Skeletal muscle tissue (tissue), 4 donors: ENCODE data around the gene SLC41A3. TPM values are rescaled to one million over a fixed set of nuclear protein-coding genes. Genes with fewer than 3 reads are reported as not detected.

Experiments
- H3K27ac ChIP-seq: one replicate; pipeline ENCODE4 v1.7.0; 2013; ENCODE audit warnings: mild to moderate bottlenecking, low read depth, low read length, inconsistent platforms
- H3K27me3 ChIP-seq, 3 donors: one replicate each; pipeline ENCODE4 v1.7.0; 2013; ENCODE audit warnings: low read length in 3 of 3; ENCODE audit not compliant: control insufficient read depth in 3 of 3, insufficient read depth in 3 of 3
- H3K36me3 ChIP-seq, 3 donors: one replicate each; pipeline ENCODE4 v1.7.0; 2013; ENCODE audit warnings: low read length in 3 of 3; ENCODE audit not compliant: control insufficient read depth in 3 of 3, insufficient read depth in 3 of 3
- H3K4me1 ChIP-seq, 3 donors: one replicate each; pipeline ENCODE4 v1.7.0; 2013; ENCODE audit warnings: low read length in 3 of 3, mild to moderate bottlenecking in 3 of 3; ENCODE audit not compliant: control insufficient read depth in 3 of 3, insufficient read depth in 3 of 3
- H3K4me3 ChIP-seq, 3 donors: one replicate each; pipeline ENCODE4 v1.7.0; 2013; ENCODE audit warnings: low read length in 3 of 3
- H3K9ac ChIP-seq, 3 donors: one replicate each; pipeline ENCODE4 v1.7.0; 2013; ENCODE audit warnings: low read length in 3 of 3, mild to moderate bottlenecking in 3 of 3, moderate library complexity in 2 of 3, low read depth in 1 of 3
- H3K9me3 ChIP-seq, 3 donors: one replicate each; pipeline ENCODE4 v1.7.0; 2013; ENCODE audit warnings: low read length in 3 of 3; ENCODE audit not compliant: control insufficient read depth in 3 of 3
- total RNA-seq: library from RNA; depleted of rRNA; stranded (reverse); fragments of >200 nt; gene quantifications from one replicate; pipeline ENCODE4 v1.2.3, GENCODE V29; 2014
- donor health status: Osteomylitis.

Gene SLC41A3
- total RNA-seq: 31.3 TPM

GRCh38 chr3:126083913-126084767 is at the start of gene SLC41A3:
Gene SLC41A3 (minus strand): TSS chr3:126084124. CDS start chr3:126068219, 15,905 bp downstream.
- Histone ChIP-seq H3K9me3 (no peaks in the 10 kb centered on the region), H3K4me3 (peak within 1 kb of the TSS; percentile 71 to 81 (median 73)), H3K36me3 (no peaks in the 10 kb centered on the region), H3K4me1 (peaks cover 15 to 20% (median 18%) of the 10 kb centered on the region in 3 donors), H3K27me3 (no peaks in the 10 kb centered on the region), H3K27ac (peak within 1 kb of the TSS; percentile 81), H3K9ac (peak within 1 kb of the TSS; percentile 83 to 88 (median 84))

GRCh38 chr3:126133606-126134005 is 49.7 kb upstream of the SLC41A3 start:
- Histone ChIP-seq H3K4me1 (peaks cover 5 to 13% (median 6%) of the 10 kb centered on the region in 3 donors), H3K36me3 (peaks cover 1 to 29% (median 24%) of the 10 kb centered on the region in 3 donors), H3K4me3 (no peak overlapping the region), H3K9me3 (no peaks in the 10 kb centered on the region), H3K9ac (peak overlapping the region in 1 of 3 donors; percentile 40), H3K27ac (no peak overlapping the region), H3K27me3 (no peaks in the 10 kb centered on the region)

DNA sequence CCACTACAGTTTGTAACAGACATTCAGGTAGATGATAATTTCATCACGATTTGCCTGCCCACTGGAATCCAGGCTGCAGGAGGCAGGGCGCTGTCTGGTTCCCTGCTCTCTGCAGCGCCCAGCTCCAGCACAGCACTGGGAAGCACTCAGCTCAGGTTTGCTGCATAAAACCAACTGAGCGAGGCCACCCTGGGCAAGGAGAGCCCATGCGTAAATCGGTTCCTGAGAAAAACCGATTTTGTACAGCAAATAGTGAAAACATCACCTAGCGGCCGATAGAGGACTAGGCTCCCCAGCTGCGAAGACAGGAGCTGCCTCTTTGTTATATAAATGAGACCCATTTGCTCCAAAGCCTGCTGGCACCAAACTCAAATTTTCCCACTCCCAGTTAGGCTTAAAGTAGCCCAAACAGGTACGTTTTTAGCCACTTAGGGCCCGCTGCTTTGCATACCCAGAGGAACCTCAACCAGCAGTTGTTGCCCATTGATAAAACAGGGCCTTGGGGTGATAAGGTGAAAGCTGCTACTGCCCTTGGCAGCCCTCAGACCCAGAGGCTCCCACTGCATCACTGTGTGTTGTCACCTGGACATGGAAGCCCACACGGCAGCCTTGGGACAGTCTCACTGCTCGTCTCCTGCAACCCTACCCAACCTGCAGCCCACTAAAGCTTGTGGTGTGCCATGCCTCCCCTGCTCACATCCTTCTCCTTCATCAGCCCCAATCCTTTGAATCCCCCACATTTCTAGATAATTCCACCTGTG is 49.0 kb upstream of the SLC41A3 start:
- Histone ChIP-seq H3K36me3 (peaks cover 1 to 29% (median 24%) of the 10 kb centered on the region in 3 donors), H3K4me3 (no peak overlapping the region), H3K4me1 (peaks cover 5 to 13% (median 6%) of the 10 kb centered on the region in 3 donors), H3K27ac (no peak overlapping the region), H3K9ac (no peak overlapping the region), H3K27me3 (no peaks in the 10 kb centered on the region), H3K9me3 (no peaks in the 10 kb centered on the region)

DNA sequence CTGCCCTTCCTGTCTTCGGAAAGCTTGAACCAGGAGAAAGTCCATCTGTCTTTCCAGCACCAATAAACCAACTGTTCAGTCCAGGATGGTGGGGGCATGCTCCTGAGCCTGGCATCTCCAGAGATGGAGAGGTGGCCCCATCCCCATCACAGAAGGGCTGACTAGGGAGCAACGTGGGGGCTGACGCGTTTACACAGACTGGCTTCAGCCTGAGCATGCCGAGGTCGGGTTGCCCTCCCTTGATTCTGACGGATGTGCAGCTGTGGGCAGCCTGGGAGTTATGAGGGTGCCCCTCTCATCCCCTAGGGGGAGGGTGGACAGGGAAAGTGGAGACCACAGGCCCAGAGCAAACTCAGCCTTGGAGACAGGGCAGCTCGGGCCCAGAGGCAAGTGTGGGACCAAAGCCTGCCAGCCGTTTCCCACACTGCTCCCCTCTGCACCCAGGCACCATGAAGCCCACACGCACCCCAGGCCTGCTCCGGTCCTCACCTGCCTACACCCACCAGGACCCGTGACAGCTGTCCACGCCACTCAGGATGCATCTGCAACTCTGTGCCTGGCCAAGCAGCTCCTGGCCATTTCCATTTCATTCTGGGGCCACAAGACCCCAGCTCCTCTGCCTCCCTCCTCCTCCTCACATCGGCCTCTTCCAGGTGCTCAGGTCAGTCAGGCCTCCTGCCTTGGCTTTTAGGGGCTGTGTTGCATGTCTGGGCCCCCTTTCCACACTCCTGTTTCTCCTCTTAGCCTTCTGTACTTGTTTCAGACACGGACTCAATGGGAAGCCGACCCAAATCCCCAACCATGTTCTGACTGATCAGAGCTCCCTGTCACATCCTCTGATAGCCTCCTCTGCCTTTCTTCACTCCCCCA is 48.2 kb upstream of the SLC41A3 start:
- no peak overlapping the region for H3K4me3 ChIP-seq
- no peak overlapping the region for H3K27ac ChIP-seq
- H3K27me3 ChIP-seq: no peaks in the 10 kb centered on the region
- H3K36me3 ChIP-seq: peaks cover 1 to 24% (median 24%) of the 10 kb centered on the region in 3 donors
- no peak overlapping the region for H3K9ac ChIP-seq
- H3K9me3 ChIP-seq: no peaks in the 10 kb centered on the region
- peaks cover 5 to 13% (median 6%) of the 10 kb centered on the region in 3 donors for H3K4me1 ChIP-seq

DNA sequence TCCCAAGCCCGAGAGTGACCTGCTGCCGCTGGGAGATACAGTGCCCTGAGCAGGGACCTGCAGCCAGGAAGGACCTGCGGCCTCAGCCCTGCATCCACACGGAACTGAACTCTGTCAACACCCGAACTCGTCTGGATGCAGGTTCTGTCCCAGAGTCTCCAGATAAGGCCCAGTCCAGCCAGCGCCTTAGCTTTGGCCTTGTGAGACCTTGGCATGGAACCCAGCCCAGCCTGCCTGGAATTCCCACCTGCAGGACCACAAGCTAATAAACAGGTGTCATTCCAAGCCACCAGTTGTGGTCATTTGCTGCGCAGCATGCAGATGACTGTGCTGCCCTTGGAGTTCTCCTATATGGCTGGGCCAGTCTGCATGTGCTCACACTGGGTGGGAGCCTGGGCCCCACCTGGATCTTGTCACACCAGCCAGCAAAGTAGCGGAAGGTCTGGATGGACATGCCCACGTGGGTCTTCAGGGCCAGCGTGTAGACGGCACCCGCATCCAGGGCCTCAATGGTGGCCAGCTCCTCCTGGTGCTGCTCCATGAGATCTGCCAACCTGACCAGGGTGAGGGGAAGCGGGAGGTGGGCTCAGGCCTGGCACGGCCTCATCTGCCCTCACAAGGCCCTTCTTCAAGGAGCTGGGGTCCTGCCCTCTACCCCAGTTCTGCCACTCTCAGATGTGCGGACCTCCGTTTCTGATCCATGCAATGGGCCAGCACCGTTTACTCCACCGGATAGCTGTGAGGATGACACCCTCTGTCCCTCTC is 47.2 kb upstream of the SLC41A3 start:
- peaks cover 5 to 13% (median 6%) of the 10 kb centered on the region in 3 donors for H3K4me1 ChIP-seq
- peaks cover 1 to 21% (median 18%) of the 10 kb centered on the region in 3 donors for H3K36me3 ChIP-seq
- H3K4me3 ChIP-seq: no peak overlapping the region
- no peak overlapping the region for H3K9ac ChIP-seq
- H3K27me3 ChIP-seq: no peaks in the 10 kb centered on the region
- no peaks in the 10 kb centered on the region for H3K9me3 ChIP-seq
- H3K27ac ChIP-seq: no peak overlapping the region

DNA sequence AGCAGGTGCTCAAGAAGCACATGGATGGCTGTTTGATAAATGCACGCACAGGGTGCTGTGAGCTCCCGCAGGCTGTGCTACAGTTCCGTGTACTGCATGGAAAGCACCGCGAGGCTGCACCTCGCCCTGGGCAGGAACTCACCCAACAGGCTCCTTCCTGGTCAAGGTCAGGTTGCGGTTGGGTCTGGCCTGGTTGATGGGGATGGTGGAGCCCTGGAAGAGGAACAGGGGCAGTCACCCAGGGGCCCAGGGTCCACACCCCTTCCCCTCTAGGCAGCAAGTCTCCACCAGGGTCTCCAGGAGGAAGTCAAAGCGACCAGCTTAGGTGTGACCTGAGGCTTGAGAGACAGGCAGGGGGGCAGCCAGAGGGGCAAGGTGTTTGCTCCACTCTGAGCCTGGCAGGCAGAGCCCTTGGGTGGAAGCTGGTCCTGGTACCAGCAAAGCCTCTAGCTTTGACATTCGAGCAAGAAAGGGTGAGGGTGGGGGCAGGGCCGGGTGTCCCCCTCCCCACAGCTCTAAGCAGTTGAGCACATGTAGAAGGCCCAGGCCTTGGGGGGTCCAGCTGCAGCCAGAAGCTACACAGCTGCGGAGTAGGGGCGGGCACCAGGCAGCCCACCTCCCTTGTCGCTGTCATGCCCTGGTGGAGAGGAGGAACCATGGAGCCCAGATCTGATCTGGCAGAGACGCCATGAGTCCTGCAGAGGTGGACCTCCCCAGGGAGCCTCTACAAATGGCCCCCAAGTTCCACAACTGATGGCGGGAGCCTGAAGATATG is 46.3 kb upstream of the SLC41A3 start:
- Histone ChIP-seq H3K9me3 (no peaks in the 10 kb centered on the region), H3K4me3 (no peak overlapping the region), H3K9ac (no peak overlapping the region), H3K4me1 (peaks cover 5 to 13% (median 6%) of the 10 kb centered on the region in 3 donors), H3K27ac (no peak overlapping the region), H3K27me3 (no peaks in the 10 kb centered on the region), H3K36me3 (peaks cover 1 to 20% (median 19%) of the 10 kb centered on the region in 3 donors)

DNA sequence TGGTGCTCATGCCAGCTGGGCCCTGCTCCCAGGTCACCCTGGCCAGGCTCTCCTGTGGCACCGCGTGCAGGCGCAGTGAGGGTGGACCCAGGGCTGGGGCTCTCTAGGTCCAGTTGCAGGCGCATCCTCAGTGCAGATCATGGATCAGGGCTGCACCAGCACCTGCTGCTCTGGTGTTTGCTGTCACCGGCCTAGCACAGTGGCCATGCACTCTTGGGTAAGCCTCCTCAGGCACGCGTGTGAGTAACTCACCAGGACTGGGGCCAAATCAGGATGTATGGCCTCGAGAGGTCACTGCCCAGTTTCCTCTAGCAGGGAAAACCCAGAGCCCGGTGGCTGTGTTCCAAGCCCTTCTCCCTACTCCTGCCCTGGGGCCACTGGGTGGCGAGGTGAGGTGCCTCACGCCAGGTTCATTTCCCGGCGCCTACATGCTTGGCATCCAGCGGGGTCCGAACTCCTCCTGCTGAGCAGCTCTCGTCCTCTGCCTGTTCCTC is 45.5 kb upstream of the SLC41A3 start:
- Histone ChIP-seq H3K27me3 (no peaks in the 10 kb centered on the region), H3K4me3 (no peak overlapping the region), H3K9ac (no peak overlapping the region), H3K36me3 (peaks cover 1 to 24% (median 23%) of the 10 kb centered on the region in 3 donors), H3K4me1 (peaks cover 4 to 10% (median 6%) of the 10 kb centered on the region in 3 donors), H3K9me3 (no peaks in the 10 kb centered on the region), H3K27ac (no peak overlapping the region)

GRCh38 chr3:126128504-126129397 is 44.8 kb upstream of the SLC41A3 start:
- no peaks in the 10 kb centered on the region for H3K9me3 ChIP-seq
- H3K27ac ChIP-seq: no peak overlapping the region
- H3K36me3 ChIP-seq: peaks cover 1 to 24% (median 23%) of the 10 kb centered on the region in 3 donors
- H3K4me1 ChIP-seq: peaks cover 0 to 4% (median 3%) of the 10 kb centered on the region in 3 donors
- H3K27me3 ChIP-seq: no peaks in the 10 kb centered on the region
- H3K9ac ChIP-seq: no peak overlapping the region
- H3K4me3 ChIP-seq: no peak overlapping the region
